ENCODE results near the gene SLC22A3. TPM values are rescaled to one million over a fixed set of nuclear protein-coding genes. Genes with fewer than 3 reads are reported as not detected.

SLC22A3 gene
- total and polyA plus RNA-seq, 2 of the 13 experiments (the other 11 are each of a cell fraction or from before 2014, with no cell fraction given) = 12.0 to 31.5 TPM

- TF ChIP-seq SIN3B (IDR thresholded peaks at IDR 0.05; ENCODE audit: low read length) (no peak), RNF2 (conservative IDR thresholded peaks at IDR 0.05; ENCODE audit: low read depth) (no peak), RNF219 (CRISPR knock-in tag; IDR thresholded peaks at IDR 0.05) (no peak), TARDBP (CRISPR knock-in tag; IDR thresholded peaks at IDR 0.05) (no peak), NFE2L2 (IDR thresholded peaks at IDR 0.05; ENCODE audit: low read length) (no peak), ZEB1 (IDR thresholded peaks at IDR 0.05; ENCODE audit: insufficient replicate concordance, low read depth) (no peak)
Observed at GRCh38 chr6:160321729-160322505, 26.3 kb upstream of the SLC22A3 start (continued).

GRCh38 chr6:160327981-160328380, 20.2 kb upstream of the SLC22A3 start:
- no peak overlapping the region for H3K4me2 ChIP-seq (ENCODE audit: low read depth, low read length)
- peaks cover 0 to 21% of the 10 kb centered on the region in 2 experiments; a peak in 2 of 5 replicates for H3K27me3 ChIP-seq (ENCODE audit: control insufficient read depth in 1 of 2, insufficient read depth in 2 of 2, low read length in 2 of 2)
- CTCF ChIA-PET (ENCODE audit: low intra/inter-chr PET ratio, low total read pairs) = no interaction called here
- H3K4me3 ChIP-seq (replicated peaks in 1 of 3; ENCODE audit: insufficient read depth in 1 of 3, low read depth in 2 of 3, low read length in 3 of 3) = no peak overlapping the region
- DNase-seq (ENCODE audit: low spot score) (no peak), FAIRE-seq (no peak), ATAC-seq (no peak)
- no peaks in the 10 kb centered on the region for H3K4me1 ChIP-seq (ENCODE audit: insufficient read depth, low read length)
- no peak overlapping the region for H3K27ac ChIP-seq (ENCODE audit: extremely low read length, insufficient read depth, low read length)
- BruUV-seq (replicated peaks) = no TSS peak
- intact Hi-C loops (cut with micrococcal nuclease; ENCODE audit: unreplicated experiment) = no loop called here
- no peak for TF ChIP-seq ZNF777 (CRISPR knock-in tag; IDR thresholded peaks at IDR 0.05)
- no peak for TF ChIP-seq GLMP (CRISPR knock-in tag; IDR thresholded peaks at IDR 0.05; ENCODE audit: borderline replicate concordance)
- TF ChIP-seq STAT5B (CRISPR knock-in tag; IDR thresholded peaks at IDR 0.05) = no peak
- no peak for TF ChIP-seq ZGPAT (CRISPR knock-in tag; IDR thresholded peaks at IDR 0.05)
- no peak for TF ChIP-seq CENPX (CRISPR knock-in tag; IDR thresholded peaks at IDR 0.05)
- TF ChIP-seq BCL3 (CRISPR knock-in tag; IDR thresholded peaks at IDR 0.05) = no peak
- no peak for TF ChIP-seq KDM5B (CRISPR knock-in tag; IDR thresholded peaks at IDR 0.05; ENCODE audit: borderline replicate concordance)
- no peak for TF ChIP-seq ZNF850 (CRISPR knock-in tag; conservative IDR thresholded peaks at IDR 0.05)
- no peaks in the 10 kb centered on the region for H3K79me2 ChIP-seq (ENCODE audit: insufficient read depth, low read length)
- H3K9ac ChIP-seq (ENCODE audit: insufficient read depth, low read depth, low read length) = no peak overlapping the region
- H3K36me3 ChIP-seq (replicated peaks in 1 of 2; ENCODE audit: control insufficient read depth in 1 of 2, insufficient read depth in 2 of 2, low read length in 2 of 2) = no peaks in the 10 kb centered on the region
- no peaks in the 10 kb centered on the region for H4K20me1 ChIP-seq (ENCODE audit: insufficient read depth, low read length)
- 27% methylated on average over 3 of the region's 3 CpGs for WGBS (ENCODE audit: low lambda C conversion rate)
- POLR2A ChIA-PET = no interaction called here
- no peaks in the 10 kb centered on the region for H3K9me3 ChIP-seq (ENCODE audit: low read length)
- in situ Hi-C loops (cut with HindIII; ENCODE audit: extremely low pct_ligation_motif_present, low pct_unique_long_range_greater_than_20kb) = no loop called here
- H2AFZ ChIP-seq (ENCODE audit: low read length) = no peak overlapping the region

Data from HepG2 (cell line).